IPS DF 4.7 (cell line): ENCODE measurements around the gene ZC3H11A.

ENCODE experiments used
- DNase-seq: peaks from one replicate; pipeline ENCODE4 v3.0.0-alpha.2; 2013; ENCODE audit warnings: low spot score; ENCODE audit errors: extremely low read depth

The ZC3H11A gene

DNA sequence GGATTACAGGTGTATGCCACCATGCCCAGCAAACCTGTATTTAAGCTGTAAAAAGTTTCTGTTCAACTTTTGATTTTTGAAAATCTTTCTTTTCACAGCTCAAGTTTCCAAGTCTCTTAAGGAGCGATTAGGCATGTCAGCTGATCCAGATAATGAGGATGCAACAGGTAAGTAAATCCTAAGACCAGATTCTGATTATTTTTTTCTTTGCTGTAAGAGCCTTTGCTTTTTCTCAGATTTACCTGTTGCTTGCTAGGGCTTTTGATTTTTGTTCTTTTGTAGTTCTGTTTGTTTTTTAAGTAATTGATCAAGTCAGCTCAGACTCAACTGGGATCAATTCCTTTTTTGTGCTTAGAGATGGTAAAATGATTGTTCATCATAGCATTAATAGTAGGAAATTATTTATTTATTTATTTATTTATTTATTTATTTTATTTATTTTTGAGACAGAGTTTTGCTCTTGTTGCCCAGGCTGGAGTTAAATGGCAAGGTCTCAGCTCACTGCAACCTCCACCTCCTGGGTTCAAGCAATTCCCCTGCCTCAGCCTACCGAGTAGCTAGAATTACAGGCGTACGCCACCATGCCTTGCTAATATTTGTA lies 44.9 kb downstream of the ZC3H11A start:
- no peak for DNase-seq

GRCh38 chr1:203842559-203842876 lies 47.1 kb downstream of the ZC3H11A start:
- DNase-seq = no peak

DNA sequence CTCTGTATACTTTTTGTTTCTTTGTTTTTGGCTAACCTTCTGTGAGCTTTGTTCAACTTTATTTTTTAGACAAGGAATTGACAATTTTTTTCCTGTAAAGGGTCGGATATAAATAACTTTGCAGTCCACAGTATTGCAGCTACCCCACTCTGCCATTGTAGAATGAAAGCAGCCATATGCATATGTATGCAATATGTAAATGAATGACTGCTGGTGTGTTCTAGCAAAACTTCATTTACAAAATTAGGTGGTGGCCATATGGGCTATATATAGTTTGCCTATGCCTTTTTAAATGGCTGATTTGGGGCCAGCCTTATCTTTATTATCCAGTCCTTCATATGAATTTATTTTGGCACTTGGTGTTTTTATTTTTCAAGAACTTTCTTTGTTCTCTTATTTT lies 48.0 kb downstream of the ZC3H11A start:
- no peak for DNase-seq
